Effector memory CD8-positive, alpha-beta T cell (primary cell): Measurements from ENCODE around the gene ZNF777.
"Not testable (repeated sequence)": the region's sequence is repeated elsewhere in the genome, so short reads cannot be mapped to it uniquely, and the experiment has no call there.

Experiments used
- ATAC-seq: fragments of 150-1000 bp; cut with Tn5 transposase; replicated peaks from 2 replicates; pipeline ENCODE4 v1.10.0; 2021; ENCODE audit warnings: mild to moderate bottlenecking, moderate library complexity
- DNase-seq, 3 experiments: peaks; one replicate each; pipeline ENCODE4 v3.0.0; 2021
- H3K27ac Mint-ChIP-seq, 2 donors: one replicate each; pipeline ENCODE4 v1.8.0; 2022; ENCODE audit warnings: mild to moderate bottlenecking in 2 of 2, mixed read lengths in 2 of 2, moderate library complexity in 2 of 2
- H3K27me3 Mint-ChIP-seq, 2 donors: one replicate each; pipeline ENCODE4 v1.8.0; 2022; ENCODE audit warnings: mixed read lengths in 2 of 2
- H3K36me3 Mint-ChIP-seq: one replicate; pipeline ENCODE4 v1.8.0; 2022; ENCODE audit warnings: mild to moderate bottlenecking, moderate library complexity, mixed read lengths; ENCODE audit not compliant: insufficient read depth
- H3K4me1 Mint-ChIP-seq, 2 donors: one replicate each; pipeline ENCODE4 v1.8.0; 2022; ENCODE audit warnings: low read depth in 2 of 2, mixed read lengths in 2 of 2
- H3K4me3 Mint-ChIP-seq, 2 donors: one replicate each; pipeline ENCODE4 v1.8.0; 2022; ENCODE audit warnings: mild to moderate bottlenecking in 2 of 2, mixed read lengths in 2 of 2, moderate library complexity in 2 of 2
- H3K9me3 Mint-ChIP-seq, 2 donors: one replicate each; pipeline ENCODE4 v1.8.0; 2022; ENCODE audit warnings: mixed read lengths in 2 of 2

Gene ZNF777

GRCh38 chr7:149431486-149432120 is 29.3 kb downstream of the ZNF777 start:
- Mint-ChIP-seq H3K27me3 (no peaks in the 10 kb centered on the region), H3K36me3 (peaks cover 15% of the 10 kb centered on the region), H3K4me1 (no peaks in the 10 kb centered on the region), H3K9me3 (no peaks in the 10 kb centered on the region), H3K4me3 (no peak overlapping the region), H3K27ac (no peak overlapping the region)
- ATAC-seq (no peak), DNase-seq (no peak)

GRCh38 chr7:149430192-149430591 is 30.7 kb downstream of the ZNF777 start:
- Mint-ChIP-seq H3K27ac (peak overlapping the region in 1 of 2 donors; percentile 25), H3K36me3 (peaks cover 9% of the 10 kb centered on the region), H3K4me3 (no peak overlapping the region), H3K4me1 (no peaks in the 10 kb centered on the region), H3K9me3 (no peaks in the 10 kb centered on the region), H3K27me3 (no peaks in the 10 kb centered on the region)
- DNase-seq: no peak
- no peak for ATAC-seq

- Mint-ChIP-seq H3K27ac (no peak overlapping the region), H3K9me3 (no peaks in the 10 kb centered on the region), H3K4me1 (peaks cover 0 to 1% of the 10 kb centered on the region in 2 donors), H3K4me3 (no peak overlapping the region), H3K36me3 (peaks cover 3% of the 10 kb centered on the region), H3K27me3 (no peaks in the 10 kb centered on the region)
- DNase-seq (no peak), ATAC-seq (no peak)
Measured at GRCh38 chr7:149427893-149428292, 33.0 kb downstream of the ZNF777 start.

- DNase-seq (no peak), ATAC-seq (no peak)
- H3K36me3 Mint-ChIP-seq: peaks cover 3% of the 10 kb centered on the region
- H3K27ac Mint-ChIP-seq: peak overlapping the region in 1 of 2 donors; percentile 70
- H3K27me3 Mint-ChIP-seq: no peaks in the 10 kb centered on the region
- H3K4me3 Mint-ChIP-seq: no peak overlapping the region
- peaks cover under 1 to 2% of the 10 kb centered on the region in 2 donors for H3K4me1 Mint-ChIP-seq
- no peaks in the 10 kb centered on the region for H3K9me3 Mint-ChIP-seq
Measured at GRCh38 chr7:149427096-149427680, 33.7 kb downstream of the ZNF777 start.

GRCh38 chr7:149423449-149424110 is 37.3 kb downstream of the ZNF777 start:
- Mint-ChIP-seq H3K36me3 (no peaks in the 10 kb centered on the region), H3K27ac (peak overlapping the region in 1 of 2 donors; percentile 58), H3K27me3 (no peaks in the 10 kb centered on the region), H3K4me3 (peak overlapping the region; percentile 77 to 80), H3K4me1 (peaks cover 4 to 7% of the 10 kb centered on the region in 2 donors), H3K9me3 (no peaks in the 10 kb centered on the region)
- DNase-seq (no peak), ATAC-seq (no peak)

GRCh38 chr7:149422914-149423301 is 38.0 kb downstream of the ZNF777 start:
- no peak for DNase-seq
- peak; percentile 4 for ATAC-seq
- Mint-ChIP-seq H3K4me3 (peak overlapping the region; percentile 77 to 80), H3K4me1 (peaks cover 4 to 7% of the 10 kb centered on the region in 2 donors), H3K36me3 (no peaks in the 10 kb centered on the region), H3K27ac (peak overlapping the region in 1 of 2 donors; percentile 28), H3K9me3 (no peaks in the 10 kb centered on the region), H3K27me3 (no peaks in the 10 kb centered on the region)

- DNase-seq (peak; percentile 62 to 73 (median 66)), ATAC-seq (peak; percentile 97)
- Mint-ChIP-seq H3K36me3 (no peaks in the 10 kb centered on the region), H3K27me3 (no peaks in the 10 kb centered on the region), H3K4me1 (peaks cover 4 to 7% of the 10 kb centered on the region in 2 donors), H3K9me3 (no peaks in the 10 kb centered on the region), H3K27ac (peak overlapping the region; percentile 28 to 76), H3K4me3 (peak overlapping the region; percentile 77 to 80)
Measured at GRCh38 chr7:149422162-149422913, 38.5 kb downstream of the ZNF777 start.

- Mint-ChIP-seq H3K4me1 (peaks cover 4 to 7% of the 10 kb centered on the region in 2 donors), H3K27ac (no peak overlapping the region), H3K27me3 (peaks cover 8 to 9% of the 10 kb centered on the region in 2 donors), H3K36me3 (peaks cover 5% of the 10 kb centered on the region), H3K9me3 (no peaks in the 10 kb centered on the region), H3K4me3 (peak overlapping the region in 1 of 2 donors; percentile 22)
- ATAC-seq: no peak
- no peak for DNase-seq
Measured at GRCh38 chr7:149420006-149420405, 40.9 kb downstream of the ZNF777 start.

- ATAC-seq: no peak
- H3K9me3 Mint-ChIP-seq: peaks cover 0 to 3% of the 10 kb centered on the region in 2 donors
- DNase-seq: no peak
- peak overlapping the region; percentile 16 to 49 for H3K27ac Mint-ChIP-seq
- H3K4me1 Mint-ChIP-seq: peaks cover 0 to 2% of the 10 kb centered on the region in 2 donors
- peaks cover 13% of the 10 kb centered on the region for H3K36me3 Mint-ChIP-seq
- H3K4me3 Mint-ChIP-seq: peak overlapping the region; percentile 39 to 49
- H3K27me3 Mint-ChIP-seq: peaks cover 43 to 53% of the 10 kb centered on the region in 2 donors
Measured at GRCh38 chr7:149415391-149416071, 45.3 kb downstream of the ZNF777 start.

- peak; percentile 70 for ATAC-seq
- Mint-ChIP-seq H3K4me3 (peak overlapping the region; percentile 39 to 49), H3K9me3 (peaks cover 0 to 3% of the 10 kb centered on the region in 2 donors), H3K27ac (peak overlapping the region; percentile 16 to 49), H3K36me3 (peaks cover 13% of the 10 kb centered on the region), H3K27me3 (peaks cover 44 to 59% of the 10 kb centered on the region in 2 donors), H3K4me1 (peaks cover 0 to 2% of the 10 kb centered on the region in 2 donors)
- DNase-seq: peak; percentile 31 to 47 (median 33)
Measured at GRCh38 chr7:149414745-149415390, 46.0 kb downstream of the ZNF777 start.

- Mint-ChIP-seq H3K36me3 (peaks cover 13% of the 10 kb centered on the region), H3K27me3 (peaks cover 44 to 60% of the 10 kb centered on the region in 2 donors), H3K4me3 (no peak overlapping the region), H3K27ac (no peak overlapping the region), H3K9me3 (peaks cover 0 to 3% of the 10 kb centered on the region in 2 donors), H3K4me1 (peaks cover 0 to 2% of the 10 kb centered on the region in 2 donors)
- ATAC-seq (no peak), DNase-seq (no peak)
Measured at GRCh38 chr7:149414171-149414570, 46.7 kb downstream of the ZNF777 start.

- H3K9me3 Mint-ChIP-seq, H3K4me1 Mint-ChIP-seq, DNase-seq, H3K27ac Mint-ChIP-seq, H3K4me3 Mint-ChIP-seq, ATAC-seq: not testable (repeated sequence)
- H3K27me3 Mint-ChIP-seq: peaks cover 50 to 67% of the 10 kb centered on the region in 2 donors
- peaks cover 13% of the 10 kb centered on the region for H3K36me3 Mint-ChIP-seq
Measured at GRCh38 chr7:149413083-149413482, 47.8 kb downstream of the ZNF777 start.
